Sigmoid colon (tissue), 7 donors: Measurements from ENCODE around the gene ESCO1. TPM values are rescaled to one million over a fixed set of nuclear protein-coding genes. Genes with fewer than 3 reads are reported as not detected.

Experiments
- DNase-seq: peaks from one replicate; pipeline ENCODE4 v3.0.0-alpha.2; 2019
- H3K27ac ChIP-seq, 4 donors: fragments of 200-600 bp; sonication (generic); one replicate each; pipeline ENCODE4 v1.5.1; 2016 to 2019; ENCODE audit warnings: mild to moderate bottlenecking in 1 of 4
- H3K27me3 ChIP-seq, 3 donors: fragments of 200-600 bp; sonication (generic); one replicate each; pipeline ENCODE4 v1.5.1; 2019; ENCODE audit warnings: mild to moderate bottlenecking in 1 of 3
- H3K36me3 ChIP-seq, 4 donors: fragments of 200-600 bp; sonication (generic); one replicate each; pipeline ENCODE4 v1.5.1; 2016 to 2019
- H3K4me1 ChIP-seq, 4 donors: fragments of 200-600 bp; sonication (generic); one replicate each; pipeline ENCODE4 v1.5.1; 2017 to 2019
- H3K4me3 ChIP-seq, 4 donors: fragments of 200-600 bp; sonication (generic); one replicate each; pipeline ENCODE4 v1.5.1; 2017 to 2019; ENCODE audit warnings: mild to moderate bottlenecking in 2 of 4, moderate library complexity in 1 of 4
- H3K9me3 ChIP-seq, 4 donors: fragments of 200-600 bp in 3 of 4; sonication (generic) in 3 of 4; one replicate each; pipeline versions ENCODE4 v1.5.1 to v1.6.1; 2013 to 2019
- EP300 ChIP-seq, 4 donors: sonication (generic); formaldehyde crosslinking; IDR thresholded peaks; one replicate each; pipeline ENCODE4 v1.6.1; 2017; ENCODE audit warnings: antibody characterized with exemption in 4 of 4
- POLR2A ChIP-seq, 2 donors: fragments of 450-650 bp; IDR thresholded peaks; one replicate each; pipeline ENCODE4 v1.6.1; 2016; ENCODE audit warnings: antibody characterized with exemption in 2 of 2, mild to moderate bottlenecking in 2 of 2, moderate library complexity in 2 of 2
- POLR2AphosphoS5 ChIP-seq, 4 donors: sonication (generic); formaldehyde crosslinking; IDR thresholded peaks; one replicate each; pipeline ENCODE4 v1.6.1; 2017; ENCODE audit warnings: antibody characterized with exemption in 4 of 4
- WGBS, 2 donors: extraction: QIAGEN DNeasy Blood & Tissue Kit; methylation state at CpG; one replicate each; pipeline ENCODE4 v1.1.7; 2013; 5-methylcytosine and 5-hydroxymethylcytosine counted together
- intact Hi-C: fragments of 100-400 bp; cut with DNase I; formaldehyde crosslinking; loops from one replicate; pipeline ENCODE4 v1.15.1; 2023
- polyA plus RNA-seq, 3 donors: library from polyadenylated mRNA; stranded (reverse); fragments of 200-250 nt; gene quantifications; one replicate each; pipeline ENCODE4 v1.2.3, GENCODE V29; 2013
- total RNA-seq, 4 donors: library from RNA; depleted of rRNA; stranded (reverse); fragments of >200 nt; gene quantifications; one replicate each; pipeline ENCODE4 v1.1.0, GENCODE V29; 2016
- TF ChIP-seq, protein P1 (sequence below), 4 experiments: fragments of 450-650 bp in 3 of 4; fragments of 200-600 bp in 1 of 4; IDR thresholded peaks; one replicate each; pipeline ENCODE4 v1.5.1; 2016 to 2019; ENCODE audit warnings: antibody characterized with exemption in 4 of 4, mild to moderate bottlenecking in 3 of 4, moderate library complexity in 2 of 4
- donor health status: healthy with polysubstance abuse.
- donor health status: Bipolar disorder and iron deficiency.
- donor health status: healthy.

The ESCO1 gene
- total and polyA plus RNA-seq, 7 donors = 9.9 to 20.0 (median 12.8) TPM

DNA sequence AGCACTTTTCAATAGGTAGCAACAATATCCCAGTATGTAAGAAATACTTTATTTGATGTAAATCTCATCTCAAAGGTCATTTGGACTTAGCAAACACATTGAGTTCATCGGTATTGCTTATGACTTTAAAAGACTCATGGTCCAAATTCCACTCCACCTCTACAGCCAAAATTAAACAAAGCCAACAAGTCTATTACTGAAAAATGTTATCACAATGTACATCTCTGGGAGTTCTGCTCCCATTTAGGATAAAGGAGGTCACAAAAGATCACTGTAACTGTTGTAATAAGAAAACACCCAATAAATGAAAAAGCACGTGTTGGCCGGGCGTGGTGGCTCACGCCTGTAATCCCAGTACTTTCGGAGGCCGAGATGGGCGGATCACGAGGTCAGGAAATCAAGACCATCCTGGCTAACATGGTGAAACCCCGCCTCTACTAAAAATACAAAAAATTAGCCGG is 50.0 kb downstream of the ESCO1 start:
- TF ChIP-seq, protein P1, sequence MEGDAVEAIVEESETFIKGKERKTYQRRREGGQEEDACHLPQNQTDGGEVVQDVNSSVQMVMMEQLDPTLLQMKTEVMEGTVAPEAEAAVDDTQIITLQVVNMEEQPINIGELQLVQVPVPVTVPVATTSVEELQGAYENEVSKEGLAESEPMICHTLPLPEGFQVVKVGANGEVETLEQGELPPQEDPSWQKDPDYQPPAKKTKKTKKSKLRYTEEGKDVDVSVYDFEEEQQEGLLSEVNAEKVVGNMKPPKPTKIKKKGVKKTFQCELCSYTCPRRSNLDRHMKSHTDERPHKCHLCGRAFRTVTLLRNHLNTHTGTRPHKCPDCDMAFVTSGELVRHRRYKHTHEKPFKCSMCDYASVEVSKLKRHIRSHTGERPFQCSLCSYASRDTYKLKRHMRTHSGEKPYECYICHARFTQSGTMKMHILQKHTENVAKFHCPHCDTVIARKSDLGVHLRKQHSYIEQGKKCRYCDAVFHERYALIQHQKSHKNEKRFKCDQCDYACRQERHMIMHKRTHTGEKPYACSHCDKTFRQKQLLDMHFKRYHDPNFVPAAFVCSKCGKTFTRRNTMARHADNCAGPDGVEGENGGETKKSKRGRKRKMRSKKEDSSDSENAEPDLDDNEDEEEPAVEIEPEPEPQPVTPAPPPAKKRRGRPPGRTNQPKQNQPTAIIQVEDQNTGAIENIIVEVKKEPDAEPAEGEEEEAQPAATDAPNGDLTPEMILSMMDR (IDR thresholded peaks at IDR 0.05) = no peak
- Histone ChIP-seq H3K36me3 (peaks cover 0 to 48% (median 0%) of the 10 kb centered on the region in 4 donors), H3K4me3 (no peak overlapping the region), H3K4me1 (no peaks in the 10 kb centered on the region), H3K27ac (no peak overlapping the region), H3K9me3 (no peaks in the 10 kb centered on the region), H3K27me3 (no peaks in the 10 kb centered on the region)
- WGBS, 2 donors = 60 to 87% methylated on average over 11 of the region's 11 CpGs
- intact Hi-C loops = no loop called here
- no peak for DNase-seq

DNA sequence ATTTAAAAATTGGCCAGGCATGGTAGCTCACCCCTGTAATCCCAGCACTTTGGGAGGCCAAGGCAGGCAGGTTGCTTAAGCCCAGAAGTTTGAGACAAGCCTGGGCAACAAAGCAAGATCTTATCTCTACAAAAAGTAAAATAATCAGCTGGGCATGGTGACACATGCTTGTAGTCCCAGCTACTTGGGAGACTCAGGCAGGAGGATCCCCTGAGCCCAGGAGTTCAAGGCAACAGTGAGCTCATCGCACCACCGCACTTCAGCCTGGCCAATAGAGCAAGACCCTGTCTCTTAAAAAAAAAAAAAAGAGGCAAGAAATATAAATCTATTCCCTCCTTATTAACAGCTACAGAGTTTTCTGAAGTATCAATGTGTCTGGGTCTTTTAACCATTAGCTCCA is 51.9 kb downstream of the ESCO1 start:
- no peak for TF ChIP-seq EP300 (IDR thresholded peaks at IDR 0.05)
- TF ChIP-seq POLR2AphosphoS5 (IDR thresholded peaks at IDR 0.05) = no peak
- TF ChIP-seq, protein P1 (IDR thresholded peaks at IDR 0.05) = no peak
- no peak for TF ChIP-seq POLR2A (IDR thresholded peaks at IDR 0.05)
- Histone ChIP-seq H3K4me1 (no peaks in the 10 kb centered on the region), H3K27me3 (no peaks in the 10 kb centered on the region), H3K4me3 (no peak overlapping the region), H3K9me3 (no peaks in the 10 kb centered on the region), H3K36me3 (peaks cover 0 to 42% (median 0%) of the 10 kb centered on the region in 4 donors), H3K27ac (no peak overlapping the region)
- intact Hi-C loops = no loop called here
- 99 to 100% methylated on average over 2 of the region's 2 CpGs for WGBS, 2 donors
- DNase-seq = no peak

DNA sequence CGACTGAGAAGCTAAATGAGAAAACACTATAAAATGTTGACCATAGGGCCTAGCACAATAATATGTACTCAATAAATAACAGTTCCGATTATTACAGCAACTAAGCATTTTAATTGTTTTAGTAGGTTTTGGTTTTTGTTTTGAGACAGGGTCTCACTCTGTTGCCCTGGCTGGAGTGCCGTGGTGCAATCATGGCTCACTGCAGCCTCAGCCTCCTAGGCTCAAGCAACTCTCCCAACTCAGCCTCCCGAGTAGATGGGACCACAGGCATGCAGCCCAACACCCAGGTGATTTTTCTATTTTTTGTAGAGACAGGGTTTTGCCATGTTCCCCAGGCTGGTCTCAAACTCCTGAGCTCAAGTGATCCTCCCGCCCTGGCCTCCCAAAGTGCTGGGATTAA is 54.1 kb downstream of the ESCO1 start:
- Histone ChIP-seq H3K4me1 (no peaks in the 10 kb centered on the region), H3K27ac (no peak overlapping the region), H3K4me3 (no peak overlapping the region), H3K36me3 (peaks cover 0 to 36% (median 0%) of the 10 kb centered on the region in 4 donors), H3K9me3 (no peaks in the 10 kb centered on the region), H3K27me3 (no peaks in the 10 kb centered on the region)
- 90 to 95% methylated on average over 5 of the region's 5 CpGs for WGBS, 2 donors
- DNase-seq = no peak
- TF ChIP-seq EP300 (IDR thresholded peaks at IDR 0.05) (no peak), POLR2AphosphoS5 (IDR thresholded peaks at IDR 0.05) (no peak), POLR2A (IDR thresholded peaks at IDR 0.05) (no peak)
- TF ChIP-seq, protein P1 (IDR thresholded peaks at IDR 0.05) = no peak
- intact Hi-C loops = no loop called here

DNA sequence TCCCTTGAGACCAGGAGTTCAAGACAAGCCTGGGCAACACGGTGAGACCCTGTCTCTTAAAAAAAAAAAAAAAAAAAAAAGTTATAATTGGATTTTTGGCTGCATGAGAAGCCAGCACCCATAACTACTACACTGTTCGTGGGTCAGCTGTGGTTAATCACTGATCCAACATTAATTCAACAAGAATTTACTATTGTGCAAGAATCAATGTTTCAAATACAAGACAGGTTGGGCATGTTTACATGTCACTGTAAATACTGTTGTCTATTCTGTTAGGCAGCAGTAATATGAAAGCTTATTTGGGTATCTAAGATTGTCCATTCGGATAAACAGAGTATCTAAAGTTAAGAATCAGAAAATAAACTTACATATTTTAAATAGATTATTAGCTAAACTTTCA is 62.3 kb downstream of the ESCO1 start:
- Histone ChIP-seq H3K9me3 (no peaks in the 10 kb centered on the region), H3K27ac (no peak overlapping the region), H3K27me3 (no peaks in the 10 kb centered on the region), H3K4me1 (no peaks in the 10 kb centered on the region), H3K4me3 (no peak overlapping the region), H3K36me3 (peaks cover 4 to 68% (median 12%) of the 10 kb centered on the region in 4 donors)
- DNase-seq = no peak
- intact Hi-C loops = no loop called here
- WGBS, 2 donors = 91 to 96% methylated on average over 3 of the region's 3 CpGs
- TF ChIP-seq POLR2AphosphoS5 (IDR thresholded peaks at IDR 0.05) (no peak), EP300 (IDR thresholded peaks at IDR 0.05) (no peak), POLR2A (IDR thresholded peaks at IDR 0.05) (no peak)
- TF ChIP-seq, protein P1 (IDR thresholded peaks at IDR 0.05) = no peak

DNA sequence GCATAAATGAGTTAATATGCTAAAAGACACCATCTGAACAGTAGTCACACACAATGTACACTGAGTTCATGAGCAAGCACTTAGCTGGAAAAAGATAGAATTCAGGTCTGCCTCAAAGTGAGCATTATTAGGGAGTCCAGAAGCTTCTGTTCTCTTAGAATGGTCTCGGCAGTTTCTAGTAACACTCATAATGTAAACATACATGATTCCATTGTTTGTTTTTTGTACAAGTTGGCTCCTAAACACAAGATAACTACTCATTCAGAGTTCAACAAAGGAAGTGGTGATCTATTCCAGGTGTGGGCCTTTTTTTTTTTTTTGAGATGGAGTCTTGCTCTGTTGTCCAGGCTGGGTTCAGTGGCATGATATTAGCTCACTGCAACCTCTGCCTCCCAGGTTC is 66.2 kb downstream of the ESCO1 start:
- 49 to 69% methylated on average over 1 of the region's 1 CpG for WGBS, 2 donors
- Histone ChIP-seq H3K27ac (no peak overlapping the region), H3K36me3 (peaks cover 4 to 96% (median 14%) of the 10 kb centered on the region in 4 donors), H3K27me3 (no peaks in the 10 kb centered on the region), H3K4me3 (no peak overlapping the region), H3K9me3 (no peaks in the 10 kb centered on the region), H3K4me1 (no peaks in the 10 kb centered on the region)
- TF ChIP-seq, protein P1 (IDR thresholded peaks at IDR 0.05) = no peak
- TF ChIP-seq POLR2AphosphoS5 (IDR thresholded peaks at IDR 0.05) = no peak
- TF ChIP-seq POLR2A (IDR thresholded peaks at IDR 0.05) = no peak
- TF ChIP-seq EP300 (IDR thresholded peaks at IDR 0.05) = no peak
- intact Hi-C loops = no loop called here
- DNase-seq = no peak
